ENCODE data around the gene SLC16A3. TPM values are rescaled to one million over a fixed set of nuclear protein-coding genes. Genes with fewer than 3 reads are reported as not detected.

The SLC16A3 gene
- total and polyA plus RNA-seq, 10 of the 15 experiments (the other 5 are each of a cell fraction or from before 2014, with no cell fraction given), result 0.10 to 46.5 (median 8.0) TPM

GRCh38 chr17:82278786-82279391 is 50.0 kb downstream of the SLC16A3 start:
- Histone ChIP-seq H3K9ac (ENCODE audit: control insufficient read depth, insufficient read depth, low read length) (no peak overlapping the region), H4K20me1 (ENCODE audit: control insufficient read depth, insufficient read depth) (no peaks in the 10 kb centered on the region), H3K4me1 (ENCODE audit: control insufficient read depth, insufficient read depth, low read length) (no peaks in the 10 kb centered on the region; the same call in 1 of the 2 replicates), H3K27me3 (replicated peaks in 1 of 2; ENCODE audit: control insufficient read depth in 2 of 2, insufficient read depth in 2 of 2, low read length in 1 of 2) (no peaks in the 10 kb centered on the region), H3K4me2 (ENCODE audit: control insufficient read depth, insufficient read depth) (no peak overlapping the region), H2AFZ (ENCODE audit: control insufficient read depth, low read depth, low read length) (no peak overlapping the region), H3K36me3 (ENCODE audit: control insufficient read depth in 2 of 2, insufficient read depth in 2 of 2, low read length in 1 of 2) (no peaks in the 10 kb centered on the region), H3K27ac (ENCODE audit: control insufficient read depth, insufficient read depth) (no peak overlapping the region), H3K9me3 (replicated peaks; ENCODE audit: control insufficient read depth, insufficient read depth, low read length) (no peaks in the 10 kb centered on the region), H3K4me3 (no peak overlapping the region), H3K79me2 (ENCODE audit: control insufficient read depth, insufficient read depth, low read length) (no peaks in the 10 kb centered on the region)
- DNase-seq (ENCODE audit: low read depth, low spot score) (no peak), ATAC-seq (no peak), FAIRE-seq (no peak)
- TF ChIP-seq SREBF2 (IDR thresholded peaks at IDR 0.05; ENCODE audit: low read length), result no peak
- TF ChIP-seq WRNIP1 (IDR thresholded peaks at IDR 0.05; ENCODE audit: borderline replicate concordance, low read depth, low read length), result no peak
- TF ChIP-seq JUND (IDR thresholded peaks at IDR 0.05; ENCODE audit: low read depth, low read length), result no peak
- TF ChIP-seq MAX (IDR thresholded peaks at IDR 0.05; ENCODE audit: low read depth, low read length), result no peak
- no peak for TF ChIP-seq IRF3 (IDR thresholded peaks at IDR 0.05)
- no peak for TF ChIP-seq ZNF384 (IDR thresholded peaks at IDR 0.05; ENCODE audit: borderline replicate concordance, low read depth, low read length)
- TF ChIP-seq USF1 (IDR thresholded peaks at IDR 0.05; ENCODE audit: borderline replicate concordance, extremely low read length, insufficient read depth, low read depth, low read length), result no peak
- no peak for TF ChIP-seq HDAC6 (IDR thresholded peaks at IDR 0.05; ENCODE audit: unreplicated experiment)
- intact Hi-C loops (cut with micrococcal nuclease; ENCODE audit: unreplicated experiment) (no loop called here), in situ Hi-C loops (cut with MboI) (no loop called here)
- 57% methylated on average over 16 of the region's 16 CpGs for WGBS (ENCODE audit: insufficient coverage, insufficient replicate concordance, low lambda C conversion rate, missing lambda C conversion rate)
- POLR2A ChIA-PET, result no interaction called here
- SMC1A ChIA-PET (ENCODE audit: uncharacterized antibody, unreplicated experiment), result no interaction called here
- no TSS peak for BruUV-seq (replicated peaks)
- RAD21 ChIA-PET (ENCODE audit: unreplicated experiment), result interaction anchor here (1.0 kb wide), 1 partner anchor 37 kb away, joined by 3 read pairs; no protein-coding TSS in a partner anchor
- CTCF ChIA-PET, result interaction anchor here (0.6 to 1.0 kb wide), 2 partner anchors 8 to 138 kb away, joined by 3 to 4 read pairs; no protein-coding TSS in a partner anchor
